ENCODE measurements around the gene UTP3.

Gene UTP3

DNA sequence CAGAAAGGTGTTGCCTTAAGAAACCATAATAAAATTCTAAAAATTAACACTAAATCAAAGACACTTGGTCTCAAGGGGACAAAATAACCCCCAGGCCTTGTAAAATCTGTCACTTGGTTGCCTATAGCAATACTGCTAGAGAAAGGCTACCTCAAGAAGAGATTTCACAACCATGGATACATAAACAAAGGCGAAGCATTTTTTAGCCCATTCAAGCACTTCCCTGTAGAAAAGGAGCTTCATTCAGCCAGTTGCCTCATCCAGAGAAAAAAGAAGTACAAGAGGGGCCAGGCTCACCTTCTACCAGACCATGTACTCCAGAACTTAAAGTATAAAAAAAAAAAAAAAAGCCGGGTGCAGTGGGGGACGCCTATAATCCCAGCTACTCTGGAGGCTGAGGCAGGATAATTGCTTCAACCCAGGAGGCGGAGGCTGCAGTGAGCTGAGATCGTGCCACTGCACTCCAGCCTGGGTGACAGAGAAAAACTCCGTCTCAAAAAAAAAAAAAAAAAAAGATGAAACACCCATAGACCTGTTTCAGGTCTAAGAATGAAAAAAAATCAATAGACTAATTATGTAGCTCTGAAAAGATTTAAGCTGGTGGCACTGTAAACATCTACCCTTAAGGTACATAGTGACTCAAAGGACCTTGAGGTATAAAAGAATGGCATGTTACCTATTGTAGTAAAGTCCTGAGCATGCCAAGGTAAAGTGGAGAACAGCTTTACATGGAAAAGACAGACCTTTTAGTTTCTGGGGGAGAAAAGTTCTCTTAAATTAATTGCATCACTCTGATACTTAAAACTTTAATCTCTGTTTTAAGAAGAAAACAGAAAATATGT, 51.4 kb downstream of the UTP3 start:
- ATAC-seq: no peak
- TF ChIP-seq ESRRG (CRISPR knock-in tag; IDR thresholded peaks at IDR 0.05) (no peak), GLIS3 (CRISPR knock-in tag; IDR thresholded peaks at IDR 0.05) (no peak), RARB (CRISPR knock-in tag; IDR thresholded peaks at IDR 0.05) (no peak), BACH2 (CRISPR knock-in tag; IDR thresholded peaks at IDR 0.05; ENCODE audit: borderline replicate concordance) (no peak), PPARA (CRISPR knock-in tag; IDR thresholded peaks at IDR 0.05; ENCODE audit: borderline replicate concordance) (no peak), ZC3H10 (CRISPR knock-in tag; IDR thresholded peaks at IDR 0.05) (no peak)
